ENCODE measurements around the gene TMEM42. TPM values are rescaled to one million over a fixed set of nuclear protein-coding genes. Genes with fewer than 3 reads are reported as not detected.

The TMEM42 gene
- total RNA-seq, 1 experiment from 2014 or later, result 15.0 TPM

DNA sequence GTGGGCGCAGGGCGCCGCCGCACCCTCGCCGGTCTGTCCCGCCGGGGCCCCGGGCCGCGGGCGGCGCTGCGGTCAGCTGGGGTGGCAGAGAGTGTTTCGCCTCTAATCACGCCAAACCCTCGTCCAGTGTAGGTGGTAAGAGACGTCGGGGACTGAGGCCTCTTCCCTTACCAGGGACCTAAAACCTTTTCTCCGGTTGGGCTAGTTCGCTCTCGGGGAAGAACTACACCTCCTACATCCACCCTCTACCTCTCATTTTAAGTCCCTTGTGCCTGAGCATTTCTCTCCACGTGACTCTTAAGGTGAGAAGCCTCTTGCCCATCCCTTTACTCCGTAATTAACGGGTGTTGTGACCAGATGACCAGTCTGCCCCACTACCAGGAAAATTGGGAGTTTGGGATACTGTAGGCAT lies 520 bp downstream of the TMEM42 start:
- DNase-seq (ENCODE audit: low spot score), result no peak
- CTCF ChIA-PET, result no interaction called here
- POLR2A ChIA-PET, result interaction anchor here (0.6 kb wide), 1 partner anchor 215 kb away, joined by 3 read pairs; no protein-coding TSS in a partner anchor
- Mint-ChIP-seq H3K4me1 (peaks cover 7% of the 10 kb centered on the region), H3K4me3 (peak overlapping the region; percentile 84), H3K27me3 (ENCODE audit: low read depth) (no peaks in the 10 kb centered on the region), H3K27ac (peak overlapping the region; percentile 84), H3K9me3 (no peaks in the 10 kb centered on the region), H3K36me3 (peaks cover 3% of the 10 kb centered on the region; the same call in 1 of the 2 replicates)
- TF ChIP-seq, protein P1, sequence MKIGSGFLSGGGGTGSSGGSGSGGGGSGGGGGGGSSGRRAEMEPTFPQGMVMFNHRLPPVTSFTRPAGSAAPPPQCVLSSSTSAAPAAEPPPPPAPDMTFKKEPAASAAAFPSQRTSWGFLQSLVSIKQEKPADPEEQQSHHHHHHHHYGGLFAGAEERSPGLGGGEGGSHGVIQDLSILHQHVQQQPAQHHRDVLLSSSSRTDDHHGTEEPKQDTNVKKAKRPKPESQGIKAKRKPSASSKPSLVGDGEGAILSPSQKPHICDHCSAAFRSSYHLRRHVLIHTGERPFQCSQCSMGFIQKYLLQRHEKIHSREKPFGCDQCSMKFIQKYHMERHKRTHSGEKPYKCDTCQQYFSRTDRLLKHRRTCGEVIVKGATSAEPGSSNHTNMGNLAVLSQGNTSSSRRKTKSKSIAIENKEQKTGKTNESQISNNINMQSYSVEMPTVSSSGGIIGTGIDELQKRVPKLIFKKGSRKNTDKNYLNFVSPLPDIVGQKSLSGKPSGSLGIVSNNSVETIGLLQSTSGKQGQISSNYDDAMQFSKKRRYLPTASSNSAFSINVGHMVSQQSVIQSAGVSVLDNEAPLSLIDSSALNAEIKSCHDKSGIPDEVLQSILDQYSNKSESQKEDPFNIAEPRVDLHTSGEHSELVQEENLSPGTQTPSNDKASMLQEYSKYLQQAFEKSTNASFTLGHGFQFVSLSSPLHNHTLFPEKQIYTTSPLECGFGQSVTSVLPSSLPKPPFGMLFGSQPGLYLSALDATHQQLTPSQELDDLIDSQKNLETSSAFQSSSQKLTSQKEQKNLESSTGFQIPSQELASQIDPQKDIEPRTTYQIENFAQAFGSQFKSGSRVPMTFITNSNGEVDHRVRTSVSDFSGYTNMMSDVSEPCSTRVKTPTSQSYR (CRISPR knock-in tag; IDR thresholded peaks at IDR 0.05), result no peak
- TF ChIP-seq, protein P2, sequence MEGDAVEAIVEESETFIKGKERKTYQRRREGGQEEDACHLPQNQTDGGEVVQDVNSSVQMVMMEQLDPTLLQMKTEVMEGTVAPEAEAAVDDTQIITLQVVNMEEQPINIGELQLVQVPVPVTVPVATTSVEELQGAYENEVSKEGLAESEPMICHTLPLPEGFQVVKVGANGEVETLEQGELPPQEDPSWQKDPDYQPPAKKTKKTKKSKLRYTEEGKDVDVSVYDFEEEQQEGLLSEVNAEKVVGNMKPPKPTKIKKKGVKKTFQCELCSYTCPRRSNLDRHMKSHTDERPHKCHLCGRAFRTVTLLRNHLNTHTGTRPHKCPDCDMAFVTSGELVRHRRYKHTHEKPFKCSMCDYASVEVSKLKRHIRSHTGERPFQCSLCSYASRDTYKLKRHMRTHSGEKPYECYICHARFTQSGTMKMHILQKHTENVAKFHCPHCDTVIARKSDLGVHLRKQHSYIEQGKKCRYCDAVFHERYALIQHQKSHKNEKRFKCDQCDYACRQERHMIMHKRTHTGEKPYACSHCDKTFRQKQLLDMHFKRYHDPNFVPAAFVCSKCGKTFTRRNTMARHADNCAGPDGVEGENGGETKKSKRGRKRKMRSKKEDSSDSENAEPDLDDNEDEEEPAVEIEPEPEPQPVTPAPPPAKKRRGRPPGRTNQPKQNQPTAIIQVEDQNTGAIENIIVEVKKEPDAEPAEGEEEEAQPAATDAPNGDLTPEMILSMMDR (IDR thresholded peaks at IDR 0.05), result no peak
- TF ChIP-seq ZBTB21 (CRISPR knock-in tag; IDR thresholded peaks at IDR 0.05; ENCODE audit: borderline replicate concordance), result no peak
- TF ChIP-seq USF1 (CRISPR knock-in tag; IDR thresholded peaks at IDR 0.05), result peak; percentile 66; the same call in 1 of the 2 replicates
- TF ChIP-seq STAT6 (CRISPR knock-in tag; conservative IDR thresholded peaks at IDR 0.05; ENCODE audit: low read depth), result no peak
- TF ChIP-seq USF2 (CRISPR knock-in tag; IDR thresholded peaks at IDR 0.05), result peak; percentile 57
- TF ChIP-seq ZNF219 (CRISPR knock-in tag; IDR thresholded peaks at IDR 0.05; ENCODE audit: borderline replicate concordance), result no peak
- no peak for TF ChIP-seq SMAD3 (CRISPR knock-in tag; IDR thresholded peaks at IDR 0.05; ENCODE audit: borderline replicate concordance)
- peak; percentile 14 for ATAC-seq

- H3K9me3 Mint-ChIP-seq, result peaks cover 11% of the 10 kb centered on the region
- peaks cover 11% of the 10 kb centered on the region; the same call in 1 of the 2 replicates for H3K36me3 Mint-ChIP-seq
- H3K27me3 Mint-ChIP-seq (ENCODE audit: low read depth), result no peaks in the 10 kb centered on the region
- no peak for ATAC-seq
- ChIA-PET CTCF (interaction anchor here (1.6 kb wide), 1 partner anchor 23 kb away, joined by 3 read pairs; no protein-coding TSS in a partner anchor), POLR2A (no interaction called here)
- no peak overlapping the region for H3K4me3 Mint-ChIP-seq
- no peak overlapping the region for H3K27ac Mint-ChIP-seq
- TF ChIP-seq ELF4 (CRISPR knock-in tag; IDR thresholded peaks at IDR 0.05; ENCODE audit: low read depth), result no peak
- TF ChIP-seq USF1 (CRISPR knock-in tag; IDR thresholded peaks at IDR 0.05), result no peak
- TF ChIP-seq ZNF263 (CRISPR knock-in tag; IDR thresholded peaks at IDR 0.05; ENCODE audit: low read depth), result no peak
- no peak for TF ChIP-seq NR1H2 (CRISPR knock-in tag; IDR thresholded peaks at IDR 0.05)
- no peak for TF ChIP-seq HMGA2 (CRISPR knock-in tag; IDR thresholded peaks at IDR 0.05)
- TF ChIP-seq ZNF317 (CRISPR knock-in tag; IDR thresholded peaks at IDR 0.05; ENCODE audit: borderline replicate concordance, low read depth), result no peak
- no peak for TF ChIP-seq NR3C1 (CRISPR knock-in tag; conservative IDR thresholded peaks at IDR 0.05; ENCODE audit: low read depth)
- no peak for TF ChIP-seq TP53 (CRISPR knock-in tag; IDR thresholded peaks at IDR 0.05)
- TF ChIP-seq JAZF1 (CRISPR knock-in tag; IDR thresholded peaks at IDR 0.05), result no peak
- no peak for TF ChIP-seq ATF3 (CRISPR knock-in tag; conservative IDR thresholded peaks at IDR 0.05)
- TF ChIP-seq NFATC4 (CRISPR knock-in tag; IDR thresholded peaks at IDR 0.05), result no peak
- TF ChIP-seq KAT7 (CRISPR knock-in tag; IDR thresholded peaks at IDR 0.05; ENCODE audit: borderline replicate concordance), result no peak
- no peak for TF ChIP-seq TEAD4 (CRISPR knock-in tag; IDR thresholded peaks at IDR 0.05)
- peaks cover 7% of the 10 kb centered on the region for H3K4me1 Mint-ChIP-seq
- DNase-seq (ENCODE audit: low spot score), result no peak
Observed at GRCh38 chr3:44865272-44866035, 3.7 kb downstream of the TMEM42 start.
